ENCODE data around the gene MAP3K19. TPM values are rescaled to one million over a fixed set of nuclear protein-coding genes. Genes with fewer than 3 reads are reported as not detected.

The MAP3K19 gene
- total RNA-seq, 1 donor from 2014 or later: not detected

DNA sequence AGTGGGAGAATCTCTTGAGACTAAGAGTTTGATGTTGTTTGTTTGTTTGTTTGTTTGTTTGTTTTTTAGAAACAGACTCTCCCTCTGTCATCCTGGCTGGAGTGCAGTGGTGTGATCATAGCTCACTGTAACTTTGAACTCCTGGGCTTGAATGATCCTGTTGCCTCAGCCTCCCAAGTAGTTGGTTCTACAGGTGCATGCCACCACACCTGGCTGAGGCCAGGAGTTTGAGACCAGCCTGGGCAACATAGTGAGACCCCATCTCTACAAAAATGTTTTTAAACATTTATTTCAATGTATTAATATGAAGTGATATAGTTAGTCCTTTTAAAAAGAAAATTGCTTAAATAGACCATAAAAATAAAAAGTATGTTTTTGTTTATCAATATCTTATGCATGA is 35.6 kb downstream of the MAP3K19 start:
- no peak for FAIRE-seq
- TF ChIP-seq, protein P1, sequence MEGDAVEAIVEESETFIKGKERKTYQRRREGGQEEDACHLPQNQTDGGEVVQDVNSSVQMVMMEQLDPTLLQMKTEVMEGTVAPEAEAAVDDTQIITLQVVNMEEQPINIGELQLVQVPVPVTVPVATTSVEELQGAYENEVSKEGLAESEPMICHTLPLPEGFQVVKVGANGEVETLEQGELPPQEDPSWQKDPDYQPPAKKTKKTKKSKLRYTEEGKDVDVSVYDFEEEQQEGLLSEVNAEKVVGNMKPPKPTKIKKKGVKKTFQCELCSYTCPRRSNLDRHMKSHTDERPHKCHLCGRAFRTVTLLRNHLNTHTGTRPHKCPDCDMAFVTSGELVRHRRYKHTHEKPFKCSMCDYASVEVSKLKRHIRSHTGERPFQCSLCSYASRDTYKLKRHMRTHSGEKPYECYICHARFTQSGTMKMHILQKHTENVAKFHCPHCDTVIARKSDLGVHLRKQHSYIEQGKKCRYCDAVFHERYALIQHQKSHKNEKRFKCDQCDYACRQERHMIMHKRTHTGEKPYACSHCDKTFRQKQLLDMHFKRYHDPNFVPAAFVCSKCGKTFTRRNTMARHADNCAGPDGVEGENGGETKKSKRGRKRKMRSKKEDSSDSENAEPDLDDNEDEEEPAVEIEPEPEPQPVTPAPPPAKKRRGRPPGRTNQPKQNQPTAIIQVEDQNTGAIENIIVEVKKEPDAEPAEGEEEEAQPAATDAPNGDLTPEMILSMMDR (IDR thresholded peaks at IDR 0.05; ENCODE audit: insufficient read depth, low read length, severe bottlenecking): no peak

DNA sequence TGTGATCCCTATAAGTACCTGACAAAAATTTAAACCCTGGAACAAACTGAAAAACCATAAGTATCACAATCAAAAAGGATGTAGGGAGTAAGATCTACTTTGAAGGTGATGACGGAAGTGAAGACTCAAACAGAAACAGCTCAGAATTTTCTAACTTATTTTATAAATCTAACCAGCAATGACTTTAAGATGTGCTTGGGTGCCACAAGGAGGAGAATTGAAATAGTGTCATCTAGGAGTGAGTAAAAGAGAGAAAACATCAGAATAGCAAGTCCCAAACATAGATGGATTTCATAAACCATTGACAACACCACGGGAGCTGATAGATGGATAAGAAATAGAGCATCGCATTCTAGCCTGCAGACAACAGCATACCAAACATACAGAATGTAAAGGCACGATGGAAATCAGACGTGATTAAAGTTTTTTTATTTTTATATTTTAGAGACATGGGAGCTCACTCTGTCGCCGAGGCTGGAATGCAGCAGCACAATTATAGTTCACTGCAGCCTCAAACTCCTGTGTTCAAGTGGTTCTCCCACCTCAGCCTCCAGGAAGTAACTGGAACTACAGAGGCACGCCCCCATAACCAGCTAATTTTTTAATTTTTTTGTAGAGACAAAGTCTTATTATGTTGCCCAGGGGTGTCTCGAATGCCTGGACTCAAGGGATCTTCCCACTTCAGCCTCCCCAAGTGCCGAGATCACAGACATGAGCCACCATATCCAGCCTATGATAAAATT is 36.9 kb downstream of the MAP3K19 start:
- Histone ChIP-seq H3K4me3 (ENCODE audit: low read depth, low read length) (no peak overlapping the region), H3K36me3 (ENCODE audit: control insufficient read depth, insufficient read depth, low read length) (no peaks in the 10 kb centered on the region), H3K27me3 (ENCODE audit: control insufficient read depth, insufficient read depth, low read length) (peaks cover 2% of the 10 kb centered on the region)
- FAIRE-seq (no peak), DNase-seq (ENCODE audit: low read depth) (no peak)
- TF ChIP-seq, protein P1 (IDR thresholded peaks at IDR 0.05; ENCODE audit: insufficient read depth, low read length, severe bottlenecking): no peak

More for the DNA sequence above, 35.6 kb downstream of the MAP3K19 start:
- H3K36me3 ChIP-seq (ENCODE audit: control insufficient read depth, insufficient read depth, low read length): no peaks in the 10 kb centered on the region
- no peak overlapping the region for H3K4me3 ChIP-seq (ENCODE audit: low read depth, low read length)
- H3K27me3 ChIP-seq (ENCODE audit: control insufficient read depth, insufficient read depth, low read length): no peaks in the 10 kb centered on the region
- no peak for DNase-seq (ENCODE audit: low read depth)

- no peaks in the 10 kb centered on the region for H3K36me3 ChIP-seq (ENCODE audit: control insufficient read depth, insufficient read depth, low read length)
- H3K27me3 ChIP-seq (ENCODE audit: control insufficient read depth, insufficient read depth, low read length): peaks cover 5% of the 10 kb centered on the region
- no peak overlapping the region for H3K4me3 ChIP-seq (ENCODE audit: low read depth, low read length)
- TF ChIP-seq, protein P1 (IDR thresholded peaks at IDR 0.05; ENCODE audit: insufficient read depth, low read length, severe bottlenecking): no peak
- DNase-seq (ENCODE audit: low read depth): peak; percentile 4
- no peak for FAIRE-seq
Observed at GRCh38 chr2:135009339-135009738, 37.9 kb downstream of the MAP3K19 start.

- H3K27me3 ChIP-seq (ENCODE audit: control insufficient read depth, insufficient read depth, low read length): peaks cover 5% of the 10 kb centered on the region
- no peak for FAIRE-seq
- H3K4me3 ChIP-seq (ENCODE audit: low read depth, low read length): no peak overlapping the region
- TF ChIP-seq, protein P1 (IDR thresholded peaks at IDR 0.05; ENCODE audit: insufficient read depth, low read length, severe bottlenecking): no peak
- no peaks in the 10 kb centered on the region for H3K36me3 ChIP-seq (ENCODE audit: control insufficient read depth, insufficient read depth, low read length)
- no peak for DNase-seq (ENCODE audit: low read depth)
Observed at GRCh38 chr2:135005753-135006152, 41.5 kb downstream of the MAP3K19 start.

DNA sequence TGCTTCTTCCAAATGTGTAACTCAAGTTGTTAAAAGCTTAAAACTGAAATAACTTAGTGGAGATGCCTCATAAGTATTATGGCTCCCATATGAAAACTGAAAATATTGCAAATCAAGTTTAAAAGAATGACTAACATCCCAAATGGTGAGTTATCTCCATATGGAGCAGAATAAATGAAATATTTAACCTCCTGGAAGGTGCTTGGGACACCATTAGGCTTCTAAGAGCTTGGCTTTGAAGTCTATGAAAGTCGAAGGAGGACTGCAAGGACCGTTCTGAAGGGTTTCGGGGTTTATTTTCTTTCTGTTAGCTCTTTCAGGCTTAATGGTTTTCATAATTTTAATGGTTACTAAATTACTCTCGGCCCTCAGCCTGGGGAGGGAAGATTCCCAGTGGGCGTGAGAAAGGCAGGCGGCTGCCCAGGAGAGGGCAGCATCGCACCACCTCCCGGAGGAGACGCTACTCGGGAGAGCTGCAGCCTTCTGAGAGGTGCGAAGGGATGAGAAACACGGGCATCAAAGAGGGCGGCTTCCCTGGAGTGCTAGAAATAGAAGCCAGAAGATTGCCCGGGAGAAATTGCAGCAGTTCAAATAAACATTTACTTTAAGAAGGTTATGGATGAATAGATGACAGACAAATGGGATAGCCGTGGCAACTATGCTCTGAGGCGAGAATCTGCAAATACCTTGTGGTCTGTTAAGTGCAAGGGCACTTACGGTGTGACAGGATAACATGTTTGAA is 43.1 kb downstream of the MAP3K19 start:
- FAIRE-seq: peak; percentile 80
- H3K4me3 ChIP-seq (ENCODE audit: low read depth, low read length): no peak overlapping the region
- TF ChIP-seq, protein P1 (IDR thresholded peaks at IDR 0.05; ENCODE audit: insufficient read depth, low read length, severe bottlenecking): peak; percentile 88
- no peaks in the 10 kb centered on the region for H3K36me3 ChIP-seq (ENCODE audit: control insufficient read depth, insufficient read depth, low read length)
- peaks cover 5% of the 10 kb centered on the region for H3K27me3 ChIP-seq (ENCODE audit: control insufficient read depth, insufficient read depth, low read length)
- peak; percentile 51 for DNase-seq (ENCODE audit: low read depth)
